IMR-90 (cell line): Measurements from ENCODE around the gene CRYGA.

ENCODE experiments used
- CEBPB ChIP-seq: IDR thresholded peaks from 2 replicates; pipeline ENCODE4 v1.6.1; 2012; ENCODE audit warnings: low read depth, low read length, improper control_type of control experiment
- CTCF ChIP-seq: conservative IDR thresholded peaks from 2 replicates; pipeline ENCODE4 v1.5.1; 2012; ENCODE audit warnings: mild to moderate bottlenecking, low read depth, low read length, improper control_type of control experiment
- POLR2A ChIP-seq: IDR thresholded peaks from 2 replicates; pipeline ENCODE4 v1.6.1; 2012; ENCODE audit warnings: mild to moderate bottlenecking, low read depth, low read length

GRCh38 chr2:208125251-208125650 is 38.1 kb downstream of the CRYGA start:
- TF ChIP-seq CTCF (no peak), CEBPB (no peak), POLR2A (no peak)
